DMS153 (cell line): ENCODE measurements around the gene KLRC3.
"Not testable (repeated sequence)": the region's sequence is repeated elsewhere in the genome, so short reads cannot be mapped to it uniquely, and the experiment has no call there.

Experiments
- DNase-seq: peaks from one replicate; lab custom pipeline; 2025; lab: John Stamatoyannopoulos, UW

KLRC3 gene

DNA sequence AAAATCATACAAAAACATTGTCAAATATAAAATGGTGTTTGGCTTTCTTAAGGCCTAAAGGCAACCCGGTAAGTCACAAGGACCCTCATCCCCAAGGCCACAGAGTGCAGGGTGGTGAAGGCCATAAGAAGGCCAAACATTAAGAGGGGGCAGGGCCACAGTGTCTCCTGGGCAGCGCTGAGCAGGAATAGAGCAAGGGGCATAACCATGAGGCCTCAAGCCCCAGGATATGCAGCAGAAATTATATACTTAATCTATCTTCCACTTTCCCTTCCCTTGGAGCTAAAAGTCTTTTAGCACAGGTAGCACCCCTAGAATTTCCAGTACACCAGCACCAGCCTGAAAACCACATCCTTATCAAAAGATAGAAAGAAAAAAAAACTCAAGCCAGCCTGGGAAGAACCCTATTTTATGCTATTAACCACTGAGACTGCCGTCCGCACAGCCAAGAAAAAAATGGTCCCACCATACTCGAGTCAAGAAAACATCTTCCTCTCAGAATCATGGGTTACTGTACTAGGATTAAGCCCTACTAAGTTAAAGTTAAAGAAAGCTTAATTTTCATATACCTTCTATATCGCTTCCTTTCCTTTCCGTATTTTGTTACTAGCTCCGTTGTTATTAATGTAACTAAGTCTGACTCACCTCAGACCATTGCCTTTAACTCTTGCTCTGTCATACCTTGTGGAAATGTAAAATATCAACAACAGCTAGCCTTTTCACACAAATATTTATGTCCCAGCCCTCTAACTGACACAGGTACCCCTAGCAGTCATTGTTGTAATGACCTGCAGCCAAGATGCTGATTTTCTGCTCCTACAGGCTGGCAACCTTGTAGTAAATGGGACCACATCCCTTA lies 50.6 kb downstream of the KLRC3 start:
- DNase-seq = no peak

GRCh38 chr12:10368206-10369171 lies 51.9 kb downstream of the KLRC3 start:
- no peak for DNase-seq

GRCh38 chr12:10367714-10368113 lies 52.7 kb downstream of the KLRC3 start:
- not testable (repeated sequence) for DNase-seq

DNA sequence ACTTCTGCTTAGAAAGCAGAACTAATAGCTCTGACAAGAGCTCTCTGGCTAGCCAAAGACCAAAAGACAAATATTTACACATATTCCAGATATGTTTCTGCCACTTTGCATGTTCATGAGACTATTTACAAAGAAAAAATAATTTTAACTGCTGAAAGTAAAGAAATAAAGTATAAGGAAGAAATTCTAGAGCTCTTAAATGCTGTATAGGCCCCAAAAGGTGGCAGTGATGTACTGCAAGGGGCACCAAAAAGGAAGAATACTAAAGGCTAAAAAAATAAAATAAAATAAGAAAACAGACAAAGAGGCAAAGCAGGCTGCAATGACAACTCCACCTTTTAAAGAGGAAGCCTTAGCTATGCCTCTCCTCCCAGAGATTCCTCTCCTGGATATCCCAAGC lies 53.5 kb downstream of the KLRC3 start:
- DNase-seq = peak; percentile 5

DNA sequence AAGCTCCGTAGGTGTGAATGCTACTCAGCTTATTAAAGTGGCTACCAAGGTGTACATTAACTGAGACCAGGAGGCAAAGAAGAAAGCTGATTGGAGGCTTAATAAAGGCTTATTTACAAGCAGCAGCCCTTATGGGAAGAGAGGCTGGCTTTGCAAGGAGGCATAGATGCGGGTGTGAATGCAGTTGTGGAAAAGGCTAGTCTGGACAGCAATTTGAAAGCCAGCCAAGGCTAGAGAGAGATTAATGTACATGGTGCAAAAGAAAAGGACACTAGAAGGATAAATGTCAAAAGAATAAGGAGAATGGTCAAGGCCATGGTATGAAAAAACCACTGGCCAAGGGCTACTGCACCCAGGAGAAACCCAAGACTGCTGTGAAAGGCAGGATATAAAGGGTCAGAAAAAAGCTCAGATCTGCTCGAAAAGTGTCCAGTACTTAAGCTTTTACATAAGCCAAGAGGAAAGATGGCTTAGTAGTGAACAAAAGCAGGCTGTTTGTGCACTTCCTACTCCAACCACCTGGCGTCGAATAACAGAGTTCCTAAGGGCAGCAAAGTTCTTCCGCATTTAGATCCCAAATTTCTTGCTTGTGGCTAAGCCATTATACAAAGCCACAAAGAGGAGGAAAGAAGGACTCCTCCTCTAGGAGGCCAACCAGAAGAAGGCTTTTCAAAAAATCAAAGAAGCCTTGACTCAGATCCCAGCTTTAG lies 54.5 kb downstream of the KLRC3 start:
- peak; percentile 42 for DNase-seq

GRCh38 chr12:10364815-10365622 lies 55.4 kb downstream of the KLRC3 start:
- peak; percentile 83 for DNase-seq

- peak; percentile 60 for DNase-seq
Observed at GRCh38 chr12:10363914-10364814, 56.2 kb downstream of the KLRC3 start.

DNA sequence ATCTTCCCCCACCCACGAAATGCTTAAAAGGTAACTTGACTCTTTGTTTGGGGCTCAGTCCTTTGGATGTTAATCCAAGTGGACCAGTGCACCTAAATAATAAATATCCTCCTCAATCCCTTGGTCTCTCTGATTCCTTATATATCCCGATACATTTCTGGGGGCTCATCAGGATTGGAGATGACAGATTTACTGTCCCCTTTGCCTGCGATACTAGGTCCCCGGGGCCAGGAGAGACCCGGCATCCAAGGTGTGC lies 56.8 kb downstream of the KLRC3 start:
- DNase-seq = peak; percentile 30

- DNase-seq = no peak
Observed at GRCh38 chr12:10362828-10363657, 57.4 kb downstream of the KLRC3 start.

GRCh38 chr12:10362325-10362724 lies 58.1 kb downstream of the KLRC3 start:
- peak; percentile 58 for DNase-seq
